Tibial nerve (tissue), 4 donors: Measurements from ENCODE around the gene ANKRD39.

Experiments
- EP300 ChIP-seq, 2 donors: sonication (generic); formaldehyde crosslinking; IDR thresholded peaks; one replicate each; pipeline ENCODE4 v1.6.1; 2017; ENCODE audit warnings: antibody characterized with exemption in 2 of 2, mild to moderate bottlenecking in 1 of 2
- POLR2A ChIP-seq, 2 donors: fragments of 450-650 bp; IDR thresholded peaks; one replicate each; pipeline ENCODE4 v1.6.1; 2017; ENCODE audit warnings: antibody characterized with exemption in 2 of 2, mild to moderate bottlenecking in 2 of 2, moderate library complexity in 2 of 2
- TF ChIP-seq, protein P1 (sequence below), 5 experiments: fragments of 200-600 bp in 3 of 5; fragments of 450-650 bp in 2 of 5; sonication (generic) in 3 of 5; IDR thresholded peaks; one replicate each; pipeline ENCODE4 v1.5.1; 2016 to 2019; ENCODE audit warnings: antibody characterized with exemption in 5 of 5, mild to moderate bottlenecking in 3 of 5, moderate library complexity in 2 of 5

DNA sequence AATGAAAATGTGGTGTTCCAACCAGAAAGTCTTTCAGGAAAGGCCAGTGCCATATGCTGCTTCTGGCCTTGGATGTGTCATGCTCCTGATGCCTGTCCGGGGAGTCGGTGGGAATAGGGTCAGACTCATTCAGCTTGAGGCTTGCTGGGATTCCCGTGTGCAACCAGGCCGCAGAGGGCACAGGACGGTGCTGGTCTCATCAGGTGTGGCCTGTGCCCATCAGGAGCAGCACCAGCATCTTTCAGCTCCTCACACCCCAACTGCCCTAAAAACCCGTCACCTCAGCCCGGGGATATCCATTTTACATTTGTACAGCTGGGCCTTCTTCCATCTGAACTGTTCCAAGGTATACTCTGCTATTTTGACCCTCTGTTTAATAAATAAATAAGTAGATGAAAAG lies 55.1 kb downstream of the ANKRD39 start:
- TF ChIP-seq POLR2A (IDR thresholded peaks at IDR 0.05) (no peak), EP300 (IDR thresholded peaks at IDR 0.05) (no peak)
- TF ChIP-seq, protein P1, sequence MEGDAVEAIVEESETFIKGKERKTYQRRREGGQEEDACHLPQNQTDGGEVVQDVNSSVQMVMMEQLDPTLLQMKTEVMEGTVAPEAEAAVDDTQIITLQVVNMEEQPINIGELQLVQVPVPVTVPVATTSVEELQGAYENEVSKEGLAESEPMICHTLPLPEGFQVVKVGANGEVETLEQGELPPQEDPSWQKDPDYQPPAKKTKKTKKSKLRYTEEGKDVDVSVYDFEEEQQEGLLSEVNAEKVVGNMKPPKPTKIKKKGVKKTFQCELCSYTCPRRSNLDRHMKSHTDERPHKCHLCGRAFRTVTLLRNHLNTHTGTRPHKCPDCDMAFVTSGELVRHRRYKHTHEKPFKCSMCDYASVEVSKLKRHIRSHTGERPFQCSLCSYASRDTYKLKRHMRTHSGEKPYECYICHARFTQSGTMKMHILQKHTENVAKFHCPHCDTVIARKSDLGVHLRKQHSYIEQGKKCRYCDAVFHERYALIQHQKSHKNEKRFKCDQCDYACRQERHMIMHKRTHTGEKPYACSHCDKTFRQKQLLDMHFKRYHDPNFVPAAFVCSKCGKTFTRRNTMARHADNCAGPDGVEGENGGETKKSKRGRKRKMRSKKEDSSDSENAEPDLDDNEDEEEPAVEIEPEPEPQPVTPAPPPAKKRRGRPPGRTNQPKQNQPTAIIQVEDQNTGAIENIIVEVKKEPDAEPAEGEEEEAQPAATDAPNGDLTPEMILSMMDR (IDR thresholded peaks at IDR 0.05): no peak
